ENCODE measurements around the gene ABHD15.

ABHD15 gene

DNA sequence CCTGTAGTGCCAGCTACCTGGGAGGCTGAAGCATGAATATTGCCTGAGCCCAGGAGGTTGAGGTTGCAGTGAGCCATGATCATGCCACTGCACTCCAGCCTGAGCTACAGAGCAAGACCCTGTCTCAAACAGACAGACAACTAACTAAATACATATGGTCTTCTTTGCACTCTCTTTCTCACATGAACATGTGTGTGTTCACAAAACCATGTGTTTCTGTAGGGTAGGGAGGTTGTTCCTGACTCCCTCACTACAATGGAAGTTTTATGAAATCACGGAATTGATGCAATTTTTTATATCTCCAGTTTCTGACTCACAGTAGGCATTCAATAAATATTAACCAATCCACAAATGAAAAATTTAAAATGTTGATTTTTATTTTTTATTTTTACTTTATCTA is 48.5 kb downstream of the ABHD15 start:
- no peak for DNase-seq (ENCODE audit: low spot score)

GRCh38 chr17:29514792-29515191 is 52.0 kb downstream of the ABHD15 start:
- no peak for DNase-seq (ENCODE audit: low spot score)

GRCh38 chr17:29510953-29511352 is 55.9 kb downstream of the ABHD15 start:
- no peak for DNase-seq (ENCODE audit: low spot score)
